RWPE1 (cell line): ENCODE data around the gene KCNIP3.

Experiments used
- CTCF ChIA-PET: fragments of 350-600 bp; sonication (Branson Sonifier 250); formaldehyde crosslinking; extraction: SDS; loops from one replicate; lab custom pipeline; 2021; lab: Yijun Ruan, JAX
- POLR2A ChIA-PET: fragments of 400-600 bp; formaldehyde crosslinking; extraction: SDS; loops from one replicate; lab custom pipeline; 2020; ENCODE audit warnings: antibody characterized with exemption; ENCODE audit not compliant: low non-redundant PET; lab: Yijun Ruan, JAX
- DNase-seq: peaks from one replicate; pipeline ENCODE4 v3.0.0; 2012; ENCODE audit warnings: low spot score
- H3K27ac ChIP-seq: fragments of 450-650 bp; 2 replicates; pipeline ENCODE4 v1.5.1; 2017
- TF ChIP-seq, protein P1 (sequence below): fragments of 450-650 bp; conservative IDR thresholded peaks from 2 replicates; pipeline ENCODE4 v1.5.1; 2017; ENCODE audit warnings: low read depth, mild to moderate bottlenecking

The KCNIP3 gene

DNA sequence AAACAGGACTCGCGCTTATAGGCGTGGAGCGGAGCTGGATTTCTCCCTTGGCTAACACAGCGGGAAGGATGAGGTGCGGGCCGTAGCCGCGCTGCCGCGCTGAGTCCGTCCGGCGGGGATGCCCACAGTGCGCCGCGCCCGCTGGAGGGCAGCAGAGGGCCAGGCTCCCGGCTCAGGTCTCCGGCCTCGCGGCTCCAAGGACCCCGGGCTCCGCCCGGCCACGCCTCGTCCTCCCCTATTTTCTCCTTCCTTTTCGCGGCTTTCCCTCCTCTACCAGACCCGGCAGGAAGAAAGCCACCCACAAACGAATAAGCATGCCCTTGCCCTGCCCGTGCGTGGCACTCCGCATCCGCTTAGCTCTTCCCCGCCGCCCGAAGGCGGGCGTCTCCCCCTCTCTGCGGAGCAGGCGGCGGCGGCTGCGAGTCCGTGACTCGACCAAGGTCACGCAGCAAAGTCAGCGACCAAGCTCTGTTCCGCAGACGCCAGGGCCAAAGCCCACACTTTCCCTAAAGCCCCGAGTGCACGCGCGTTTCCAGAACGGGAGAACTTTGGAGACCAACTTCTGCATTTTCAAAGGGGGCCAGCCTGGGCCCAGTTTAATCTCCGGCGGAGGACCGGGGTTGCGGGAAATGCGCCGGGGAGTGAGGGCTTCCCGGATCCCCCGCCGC lies 48.5 kb downstream of the KCNIP3 start:
- ChIA-PET CTCF (interaction anchor here (0.6 to 1.7 kb wide), 28 partner anchors 9 to 378 kb away, joined by 3 to 8 read pairs (median 4); partner anchors contain the start of gene FAHD2A), POLR2A (interaction anchor here (0.7 kb wide), 2 partner anchors 16 to 44 kb away, joined by 3 read pairs; no protein-coding TSS in a partner anchor)
- H3K27ac ChIP-seq, result peak overlapping the region; percentile 80
- peak; percentile 88 for DNase-seq
- TF ChIP-seq, protein P1, sequence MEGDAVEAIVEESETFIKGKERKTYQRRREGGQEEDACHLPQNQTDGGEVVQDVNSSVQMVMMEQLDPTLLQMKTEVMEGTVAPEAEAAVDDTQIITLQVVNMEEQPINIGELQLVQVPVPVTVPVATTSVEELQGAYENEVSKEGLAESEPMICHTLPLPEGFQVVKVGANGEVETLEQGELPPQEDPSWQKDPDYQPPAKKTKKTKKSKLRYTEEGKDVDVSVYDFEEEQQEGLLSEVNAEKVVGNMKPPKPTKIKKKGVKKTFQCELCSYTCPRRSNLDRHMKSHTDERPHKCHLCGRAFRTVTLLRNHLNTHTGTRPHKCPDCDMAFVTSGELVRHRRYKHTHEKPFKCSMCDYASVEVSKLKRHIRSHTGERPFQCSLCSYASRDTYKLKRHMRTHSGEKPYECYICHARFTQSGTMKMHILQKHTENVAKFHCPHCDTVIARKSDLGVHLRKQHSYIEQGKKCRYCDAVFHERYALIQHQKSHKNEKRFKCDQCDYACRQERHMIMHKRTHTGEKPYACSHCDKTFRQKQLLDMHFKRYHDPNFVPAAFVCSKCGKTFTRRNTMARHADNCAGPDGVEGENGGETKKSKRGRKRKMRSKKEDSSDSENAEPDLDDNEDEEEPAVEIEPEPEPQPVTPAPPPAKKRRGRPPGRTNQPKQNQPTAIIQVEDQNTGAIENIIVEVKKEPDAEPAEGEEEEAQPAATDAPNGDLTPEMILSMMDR, result peak; percentile 93

DNA sequence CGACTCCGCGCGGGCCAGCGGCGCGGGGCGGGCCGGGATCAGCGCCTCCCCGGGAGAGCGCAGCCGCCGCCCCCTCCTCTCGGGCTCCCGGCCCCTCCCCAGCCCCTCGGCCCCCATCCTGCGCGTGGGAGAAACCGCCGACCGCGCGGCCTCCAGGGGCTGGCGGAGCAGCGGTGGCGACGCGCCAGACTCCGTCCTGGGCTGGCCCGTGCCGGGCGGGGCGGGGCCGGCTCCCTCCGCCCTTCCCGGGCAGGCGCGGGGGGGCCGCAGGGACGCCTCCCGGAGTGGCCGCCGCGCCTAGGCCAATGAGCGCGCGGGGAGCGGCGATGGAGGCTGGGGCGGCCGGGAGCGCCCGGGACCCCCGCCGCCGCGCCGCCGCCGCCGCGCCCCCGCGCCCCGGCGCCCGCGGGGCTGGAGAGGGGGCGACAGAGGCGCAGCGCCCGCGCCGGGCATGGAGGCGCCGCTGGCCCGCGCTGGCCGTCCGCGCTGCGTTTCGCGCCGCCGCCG lies 49.1 kb downstream of the KCNIP3 start:
- ChIA-PET POLR2A (no interaction called here), CTCF (interaction anchor here (0.6 to 1.5 kb wide), 13 partner anchors 8 to 189 kb away, joined by 3 to 8 read pairs (median 4); partner anchors contain the start of gene FAHD2A)
- H3K27ac ChIP-seq, result peak overlapping the region; percentile 80
- peak; percentile 64 for DNase-seq
- TF ChIP-seq, protein P1, result no peak

DNA sequence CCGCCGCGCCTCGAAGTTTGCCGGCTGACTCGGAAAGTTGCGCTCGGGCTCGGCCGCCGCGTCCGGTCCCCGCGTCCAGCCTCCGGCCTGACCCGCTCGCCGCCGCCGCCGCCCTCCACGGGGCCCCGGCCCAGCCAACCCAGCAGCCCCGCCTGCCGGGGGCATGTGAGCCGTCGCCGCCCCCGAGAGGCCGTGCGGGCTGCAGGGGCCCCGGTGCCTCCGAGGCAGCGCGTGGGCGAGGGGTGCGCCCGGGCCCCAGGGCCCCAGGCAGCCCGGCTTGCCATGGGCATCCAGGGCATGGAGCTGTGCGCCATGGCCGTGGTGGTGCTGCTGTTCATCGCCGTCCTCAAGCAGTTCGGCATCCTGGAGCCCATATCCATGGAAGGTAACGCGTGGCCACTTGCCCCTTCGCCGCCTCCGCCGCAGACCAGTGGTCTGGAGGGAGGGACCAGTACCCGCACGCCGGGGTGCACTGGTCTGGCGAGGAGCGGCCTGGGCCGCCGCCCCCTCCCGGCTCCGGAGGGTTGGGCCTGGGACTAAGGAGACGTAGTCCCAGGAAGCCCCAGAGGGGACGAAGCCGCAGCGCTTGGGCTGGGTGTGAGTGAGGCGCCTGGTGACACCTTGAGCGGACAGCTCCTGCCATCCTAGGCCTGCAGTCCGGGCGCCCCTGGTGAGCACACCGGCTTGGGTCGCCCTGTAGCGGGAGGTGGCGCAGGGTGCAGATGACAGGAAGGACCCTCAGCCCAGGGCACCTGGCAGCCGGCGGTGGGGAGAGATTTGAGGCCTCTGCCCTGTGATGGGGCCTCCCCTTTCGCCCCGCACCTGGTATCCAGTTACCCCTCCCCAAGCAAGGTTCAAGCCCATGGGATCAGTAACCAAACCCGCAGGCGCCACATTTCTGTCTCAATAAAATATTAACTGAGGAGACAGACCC lies 49.9 kb downstream of the KCNIP3 start:
- CTCF ChIA-PET, result interaction anchor here (1.3 kb wide), 1 partner anchor 115 kb away, joined by 4 read pairs; no protein-coding TSS in a partner anchor
- H3K27ac ChIP-seq, result peak overlapping the region; percentile 80
- DNase-seq, result peak; percentile 19
- POLR2A ChIA-PET, result no interaction called here
- TF ChIP-seq, protein P1, result no peak

DNA sequence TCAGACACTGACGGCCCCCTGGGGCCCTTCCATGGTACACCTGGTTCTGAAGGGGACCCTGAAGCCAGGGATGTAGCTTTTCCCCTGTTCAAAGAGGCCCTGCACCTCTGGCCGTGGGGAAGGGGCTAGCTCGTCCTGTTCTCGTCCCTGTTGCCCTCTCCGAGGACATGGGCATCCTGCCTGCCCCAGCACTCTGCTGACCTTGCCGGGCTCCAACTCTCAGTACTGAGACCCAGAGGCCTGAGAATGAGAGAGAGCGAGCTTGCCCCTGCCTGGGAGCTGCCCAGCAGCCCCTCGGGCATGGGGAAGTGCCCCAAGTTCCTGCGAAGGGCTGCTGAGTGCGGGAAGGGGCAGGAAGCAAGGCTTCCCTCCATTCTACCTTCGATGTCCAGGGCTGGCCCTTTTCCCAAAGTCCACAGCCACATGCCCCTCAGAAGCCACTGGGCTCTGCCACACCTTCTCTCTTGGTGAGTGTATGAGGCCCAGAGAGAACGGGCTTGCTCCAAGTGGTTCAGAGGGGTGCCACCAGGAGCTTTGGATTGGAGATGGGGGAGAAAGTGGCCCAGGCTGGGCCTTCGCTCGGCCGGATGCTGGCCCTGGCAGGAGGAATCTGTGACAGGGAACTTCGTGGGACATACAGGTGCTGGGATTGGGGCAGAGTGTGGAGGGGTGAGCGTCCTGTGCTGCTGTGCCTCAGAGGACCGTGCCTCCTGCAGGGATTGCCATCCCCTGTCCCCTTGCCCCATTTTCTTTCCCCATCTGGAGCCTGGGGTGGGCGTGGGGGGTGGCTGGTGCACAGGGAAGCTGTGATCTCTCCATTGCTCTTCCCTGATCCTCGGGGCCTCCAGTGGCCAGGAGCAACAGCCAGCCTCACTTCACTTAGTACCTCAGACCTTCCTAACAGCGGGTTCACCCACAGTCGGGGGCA lies 50.8 kb downstream of the KCNIP3 start:
- H3K27ac ChIP-seq, result no peak overlapping the region
- ChIA-PET CTCF (interaction anchor here (1.3 kb wide), 1 partner anchor 116 kb away, joined by 4 read pairs; no protein-coding TSS in a partner anchor), POLR2A (no interaction called here)
- TF ChIP-seq, protein P1, result no peak
- no peak for DNase-seq

DNA sequence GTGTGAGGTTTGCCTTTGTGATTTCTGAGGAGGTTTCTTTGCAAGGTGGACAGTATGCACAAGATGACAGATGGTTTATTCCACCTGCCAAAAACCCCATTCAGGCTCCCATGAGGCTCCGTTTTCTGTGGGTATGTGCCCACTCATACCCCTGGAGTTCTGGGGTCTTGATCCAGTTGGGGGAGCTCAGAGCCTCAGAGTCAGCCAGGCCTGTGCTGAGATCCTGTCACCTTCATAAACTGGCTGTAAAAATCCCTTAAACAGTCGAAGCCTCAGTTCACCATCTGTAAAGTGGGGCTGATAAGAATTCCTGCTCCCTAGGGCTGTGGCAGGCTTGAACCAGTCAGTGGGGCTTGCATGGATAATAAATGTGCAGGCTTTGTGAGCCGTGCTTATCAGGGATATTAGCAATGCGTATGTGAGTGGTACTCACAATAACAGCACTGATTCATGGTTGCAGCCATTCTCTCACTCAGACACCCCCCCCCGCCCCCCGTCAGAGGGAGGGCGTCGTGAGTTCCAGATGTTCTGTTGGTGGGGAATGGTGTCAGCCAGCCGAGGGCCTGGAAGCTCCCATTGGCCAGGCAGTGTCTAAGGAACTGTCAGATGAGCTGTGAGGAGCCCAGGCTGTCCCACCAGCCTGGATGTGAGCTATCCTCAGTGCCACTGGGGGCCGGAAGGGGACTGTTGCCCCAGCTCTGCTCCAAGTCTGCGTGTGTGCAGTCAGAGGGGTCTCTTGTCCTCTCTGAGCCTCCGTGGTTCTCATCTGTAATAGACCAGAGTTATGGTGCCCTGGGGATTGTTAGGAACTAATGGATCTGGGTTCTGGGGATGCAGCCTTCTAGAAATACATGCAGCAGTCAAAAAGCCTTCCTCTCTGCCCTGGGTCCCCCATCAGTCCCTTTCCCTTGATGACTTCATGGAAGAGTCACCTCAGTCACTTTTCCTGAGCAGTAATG lies 51.7 kb downstream of the KCNIP3 start:
- H3K27ac ChIP-seq, result no peak overlapping the region
- TF ChIP-seq, protein P1, result no peak
- ChIA-PET POLR2A (no interaction called here), CTCF (interaction anchor here (1.0 kb wide), 1 partner anchor 15 kb away, joined by 3 read pairs; no protein-coding TSS in a partner anchor)
- no peak for DNase-seq
